HG02970 (cell line): Measurements from ENCODE around the gene DDX28.
"Not testable (repeated sequence)": the region's sequence is repeated elsewhere in the genome, so short reads cannot be mapped to it uniquely, and the experiment has no call there.

Experiments used
- ATAC-seq: cut with Tn5 transposase; IDR thresholded peaks from one replicate; pipeline ENCODE4 v1.9.1; 2021; ENCODE audit warnings: mild to moderate bottlenecking, moderate library complexity, moderate number of reproducible peaks; ENCODE audit not compliant: unreplicated experiment, low FRiP score

DDX28 gene

DNA sequence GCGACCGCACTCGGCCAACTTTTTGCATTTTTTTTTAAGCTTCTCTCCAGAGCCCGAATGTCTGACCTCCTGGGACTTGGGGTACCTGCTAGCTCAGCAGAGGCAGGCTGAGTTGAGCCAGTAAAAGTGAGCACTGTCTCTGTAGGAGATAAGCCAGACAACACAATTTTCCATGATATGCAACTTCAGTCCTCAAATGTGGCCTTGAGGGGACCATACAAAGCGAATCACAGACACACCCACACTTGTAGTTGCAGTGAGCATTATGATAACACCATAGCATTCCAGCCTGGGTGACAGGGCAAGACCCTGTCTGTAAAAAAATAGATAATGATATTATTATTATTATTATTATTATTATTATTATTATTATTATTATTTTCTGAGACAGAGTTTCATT is 26.4 kb downstream of the DDX28 start:
- no peak for ATAC-seq

DNA sequence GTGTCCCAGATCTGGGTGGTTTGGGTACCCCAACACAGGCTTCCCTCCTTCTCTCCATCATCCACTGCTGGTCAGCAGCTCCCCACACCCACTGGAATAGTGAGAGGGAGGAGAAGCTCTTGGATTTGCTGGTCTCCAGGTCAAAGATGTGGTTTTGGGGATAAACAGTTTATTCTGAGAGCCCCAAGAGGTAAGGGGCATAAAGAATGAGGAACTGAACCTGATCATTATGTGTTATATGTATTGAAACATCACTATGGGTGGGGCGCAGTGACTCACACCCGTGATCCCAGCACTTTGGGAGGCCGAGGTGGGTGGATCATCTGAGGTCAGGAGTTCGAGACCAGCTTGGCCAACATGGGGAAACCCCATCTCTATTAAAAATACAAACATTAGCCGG is 27.6 kb downstream of the DDX28 start:
- no peak for ATAC-seq

- not testable (repeated sequence) for ATAC-seq
Measured at GRCh38 chr16:67994040-67994408, 29.0 kb downstream of the DDX28 start.

- ATAC-seq: no peak
Measured at GRCh38 chr16:67993207-67994039, 29.6 kb downstream of the DDX28 start.

GRCh38 chr16:67992661-67993206 is 30.3 kb downstream of the DDX28 start:
- ATAC-seq: no peak

- ATAC-seq: no peak
Measured at GRCh38 chr16:67990018-67990386, 33.0 kb downstream of the DDX28 start.

GRCh38 chr16:67989322-67990017 is 33.6 kb downstream of the DDX28 start:
- ATAC-seq: no peak

GRCh38 chr16:67988675-67989074 is 34.4 kb downstream of the DDX28 start:
- ATAC-seq: no peak

DNA sequence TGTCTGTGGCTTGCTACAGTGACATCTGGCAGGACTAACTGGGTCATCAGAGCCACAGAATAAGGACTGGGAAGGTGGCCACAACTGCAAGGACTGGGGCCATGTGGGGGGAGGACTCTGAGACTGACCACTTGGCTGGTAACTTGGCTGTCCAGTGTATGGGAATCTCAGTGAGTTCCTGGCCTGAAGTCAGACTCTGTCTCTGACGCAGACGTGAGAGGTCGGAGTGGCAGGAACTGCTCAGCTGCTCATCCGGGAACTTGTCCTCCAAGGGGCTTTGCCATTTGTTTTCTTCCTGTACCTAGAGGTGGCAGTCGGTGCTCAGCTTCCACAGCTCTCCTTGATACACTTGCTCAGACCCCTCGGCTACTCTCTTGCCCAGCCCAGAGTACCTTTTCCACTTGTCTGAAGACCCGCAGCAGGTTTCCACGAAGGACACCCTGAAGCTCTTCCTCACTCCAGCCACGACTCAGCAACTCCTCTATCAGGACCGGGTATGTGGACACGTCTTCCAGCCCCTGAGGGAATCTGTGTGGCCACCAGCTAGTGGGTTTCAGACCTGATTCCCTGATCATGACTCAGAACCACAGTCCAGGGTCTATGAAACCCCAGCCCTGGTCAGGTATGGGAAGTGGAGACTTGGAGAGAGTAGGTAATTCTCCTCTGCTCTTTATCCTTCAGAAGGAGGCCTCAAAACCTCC is 35.4 kb downstream of the DDX28 start:
- no peak for ATAC-seq

GRCh38 chr16:67986949-67987348 is 36.1 kb downstream of the DDX28 start:
- no peak for ATAC-seq

- no peak for ATAC-seq
Measured at GRCh38 chr16:67982011-67982696, 40.9 kb downstream of the DDX28 start.

DNA sequence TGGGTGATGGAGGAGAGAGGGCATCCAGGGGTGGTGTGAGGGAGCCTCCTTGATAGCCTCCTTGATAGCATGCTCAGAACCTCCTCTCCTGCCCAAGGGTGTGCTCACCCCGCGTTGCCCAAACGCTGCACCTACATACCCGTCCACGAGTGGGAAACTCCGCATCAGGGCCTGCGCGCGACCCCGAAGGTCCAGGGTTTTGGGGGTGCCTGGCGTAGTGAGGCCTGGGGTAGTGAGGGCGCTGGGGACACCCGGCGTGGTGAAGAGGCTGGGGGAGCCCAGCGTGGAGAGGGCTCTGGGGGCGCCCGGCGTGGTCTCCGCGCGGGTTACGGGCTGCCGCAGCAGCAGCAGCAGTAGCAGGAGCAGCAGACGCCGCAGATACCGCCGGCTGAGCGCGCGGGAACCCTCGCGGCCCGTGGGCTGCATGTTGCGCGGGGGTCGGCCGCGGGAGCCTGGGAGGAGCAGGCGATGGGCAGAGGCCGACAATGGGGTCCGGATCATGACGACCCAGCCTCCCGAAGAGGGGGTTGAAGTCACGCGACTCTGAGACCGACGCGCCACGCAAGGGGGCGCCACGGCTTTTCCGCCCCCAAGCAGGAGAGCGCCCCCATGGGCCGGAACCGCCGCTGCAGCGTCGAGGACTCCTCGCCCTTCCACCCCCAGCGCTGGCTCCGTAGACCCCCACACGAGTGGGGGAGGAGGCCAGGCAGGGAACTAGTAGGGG is 42.9 kb downstream of the DDX28 start, which contains the start of gene DPEP3:
DPEP3 (minus strand) TSS at position 545 of the 724 bp plus-strand sequence; CDS start at position 426, 119 bp downstream.
- no peak for ATAC-seq

DNA sequence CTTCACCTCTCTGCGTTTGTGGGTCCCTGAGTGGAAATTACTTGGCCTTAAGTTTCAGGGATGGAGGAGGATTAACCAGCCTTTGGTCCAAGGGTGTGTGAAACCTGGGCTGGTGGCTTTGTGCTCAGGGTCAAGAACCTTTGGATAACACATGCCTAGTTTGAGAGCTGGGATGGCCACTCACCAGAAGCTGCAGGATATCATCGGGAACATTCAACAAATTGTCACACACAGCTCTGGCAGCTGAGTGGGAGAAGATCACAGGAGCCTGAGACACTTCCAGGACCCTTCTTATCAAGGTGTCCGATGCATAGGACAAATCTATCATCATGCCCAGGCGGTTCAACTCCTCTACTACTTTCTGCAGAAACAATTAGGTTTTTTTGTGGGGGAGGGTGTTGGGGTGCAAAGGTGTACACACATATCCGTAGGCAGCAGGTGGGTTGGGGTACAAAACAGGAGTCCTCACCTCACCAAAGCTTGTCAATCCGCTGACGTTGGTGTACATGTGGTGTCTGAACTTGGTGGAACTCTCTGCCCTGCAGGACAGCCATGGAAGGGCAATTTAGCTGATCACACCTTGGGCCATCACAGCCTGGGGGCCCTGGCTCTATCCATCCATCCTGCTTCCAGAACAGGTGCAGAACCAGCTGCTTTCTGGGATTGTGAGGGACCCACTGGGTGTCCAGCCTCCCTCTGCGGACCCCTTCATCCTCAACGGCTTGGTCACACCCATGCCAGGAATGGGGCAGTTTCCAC is 45.4 kb downstream of the DDX28 start:
- no peak for ATAC-seq

GRCh38 chr16:67977005-67977404 is 46.0 kb downstream of the DDX28 start:
- ATAC-seq: no peak

- ATAC-seq: no peak
Measured at GRCh38 chr16:67976205-67976604, 46.8 kb downstream of the DDX28 start.

DNA sequence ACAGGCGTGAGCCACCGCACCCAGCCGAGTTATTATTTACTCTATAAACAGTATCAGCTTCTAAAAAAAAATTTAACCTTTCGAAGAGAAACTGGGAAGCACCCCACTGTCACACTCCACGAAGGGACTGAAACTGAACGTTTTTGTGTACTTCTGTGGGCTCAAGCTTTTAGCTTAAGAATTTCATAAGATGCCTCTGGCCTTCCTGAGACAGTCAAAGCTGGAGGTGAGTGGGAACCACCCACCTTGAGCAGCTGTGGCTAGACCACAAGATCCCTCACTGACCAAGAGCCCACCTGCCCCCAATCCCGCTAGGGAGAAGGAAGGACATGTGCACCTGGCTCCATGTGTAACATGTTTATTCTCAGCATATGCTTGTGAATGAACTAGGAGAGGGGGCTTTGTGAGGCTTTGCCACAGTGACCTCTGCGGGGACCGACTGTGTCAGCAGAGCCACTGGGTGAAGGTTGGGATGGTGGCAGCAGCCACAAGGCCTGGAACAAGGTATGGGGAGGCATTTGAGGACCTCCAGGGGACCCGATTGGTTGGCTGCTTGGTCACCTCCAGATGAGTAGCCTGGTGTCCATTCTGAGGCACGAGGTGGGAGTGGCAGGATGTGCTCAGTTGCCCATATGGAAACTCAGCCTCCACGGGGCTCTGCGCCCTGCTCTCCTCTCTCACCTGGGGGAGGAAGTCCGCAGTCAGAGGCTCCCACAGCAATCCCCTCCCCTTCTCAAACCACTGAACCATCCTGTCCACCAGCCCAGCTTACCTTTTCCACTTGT is 47.5 kb downstream of the DDX28 start:
- ATAC-seq: no peak

DNA sequence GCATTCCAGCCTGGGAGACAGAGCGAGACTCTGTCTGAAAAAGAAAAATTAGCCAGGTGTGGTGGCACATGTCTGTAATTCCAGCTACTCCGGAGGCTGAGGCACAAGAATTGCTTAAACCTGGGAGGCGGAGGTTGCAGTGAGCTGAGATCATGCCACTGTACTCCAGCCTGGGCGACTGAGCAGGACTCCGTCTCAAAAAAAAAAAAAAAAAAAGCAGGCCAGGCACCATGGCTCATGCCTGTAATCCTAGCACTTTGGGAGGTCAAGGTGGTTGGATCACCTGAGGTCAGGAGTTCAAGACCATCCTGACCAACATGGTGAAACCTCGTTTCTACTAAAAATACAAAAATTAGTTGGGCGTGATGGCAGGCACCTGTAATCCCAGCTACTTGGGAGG is 50.7 kb downstream of the DDX28 start:
- not testable (repeated sequence) for ATAC-seq

DNA sequence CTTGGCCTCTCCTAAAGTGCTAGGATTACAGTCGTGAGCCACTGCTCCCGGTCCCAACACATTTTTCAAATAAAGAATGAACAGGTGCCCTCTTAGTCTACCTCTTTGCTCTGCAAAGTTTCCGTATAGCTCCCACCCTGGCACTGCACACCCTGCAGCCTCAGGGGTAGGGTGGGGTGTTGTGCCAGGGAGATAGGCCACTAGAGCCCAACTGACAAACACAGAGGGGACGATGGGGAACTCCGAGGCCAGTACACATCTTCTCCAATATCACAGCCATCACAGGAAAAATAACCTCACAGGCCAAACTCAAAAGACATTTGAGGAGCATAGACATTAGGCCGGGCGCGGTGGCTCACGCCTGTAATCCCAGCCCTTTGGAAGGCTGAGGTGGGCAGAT is 51.9 kb downstream of the DDX28 start:
- ATAC-seq: no peak
